ENCODE data around the gene PDE7B. TPM values are rescaled to one million over a fixed set of nuclear protein-coding genes. Genes with fewer than 3 reads are reported as not detected.
A peak's percentile ranks its signal among the peaks of the same experiment; 100 is the strongest.

The PDE7B gene
- total and polyA plus RNA-seq, 8 donors: 1.3 to 4.7 (median 3.6) TPM

- no peaks in the 10 kb centered on the region for H3K4me1 ChIP-seq
- intact Hi-C loops (cut with DNase I): no loop called here
- H3K36me3 ChIP-seq: no peaks in the 10 kb centered on the region
- TF ChIP-seq CTCF (IDR thresholded peaks at IDR 0.05): no peak
- ATAC-seq (no peak), DNase-seq (no peak)
- H3K27me3 ChIP-seq: no peaks in the 10 kb centered on the region
- no peak overlapping the region for H3K4me3 ChIP-seq
- no peak overlapping the region for H3K27ac ChIP-seq
- H3K9me3 ChIP-seq: peaks cover 0 to 3% of the 10 kb centered on the region in 2 donors
These were observed 239.4 kb downstream of the PDE7B start for GRCh38 chr6:136090929-136091328.

- DNase-seq: no peak
- intact Hi-C loops (cut with DNase I): no loop called here
These were observed 241.4 kb downstream of the PDE7B start for GRCh38 chr6:136092897-136093296.

GRCh38 chr6:136093835-136094234 lies 242.3 kb downstream of the PDE7B start:
- DNase-seq (no peak), ATAC-seq (no peak)
- no peak for TF ChIP-seq CTCF (IDR thresholded peaks at IDR 0.05)
- H3K4me1 ChIP-seq: no peaks in the 10 kb centered on the region
- no peaks in the 10 kb centered on the region for H3K36me3 ChIP-seq
- no peak overlapping the region for H3K27ac ChIP-seq
- H3K9me3 ChIP-seq: peaks cover 0 to 3% of the 10 kb centered on the region in 2 donors
- no peaks in the 10 kb centered on the region for H3K27me3 ChIP-seq
- H3K4me3 ChIP-seq: no peak overlapping the region
- intact Hi-C loops (cut with DNase I): no loop called here

More at GRCh38 chr6:136092897-136093296, 241.4 kb downstream of the PDE7B start:
- H3K27ac ChIP-seq: no peak overlapping the region
- peaks cover 0 to 3% of the 10 kb centered on the region in 2 donors for H3K9me3 ChIP-seq
- H3K27me3 ChIP-seq: no peaks in the 10 kb centered on the region
- no peak for ATAC-seq
- H3K4me1 ChIP-seq: no peaks in the 10 kb centered on the region
- no peaks in the 10 kb centered on the region for H3K36me3 ChIP-seq
- no peak for TF ChIP-seq CTCF (IDR thresholded peaks at IDR 0.05)
- H3K4me3 ChIP-seq: no peak overlapping the region

- H3K27ac ChIP-seq: no peak overlapping the region
- no peak for TF ChIP-seq CTCF (IDR thresholded peaks at IDR 0.05)
- no peak for ATAC-seq
- H3K27me3 ChIP-seq: no peaks in the 10 kb centered on the region
- intact Hi-C loops (cut with DNase I): no loop called here
- H3K36me3 ChIP-seq: no peaks in the 10 kb centered on the region
- H3K4me1 ChIP-seq: no peaks in the 10 kb centered on the region
- H3K9me3 ChIP-seq: peaks cover 0 to 3% of the 10 kb centered on the region in 2 donors
- DNase-seq: no peak
- H3K4me3 ChIP-seq: no peak overlapping the region
These were observed 243.3 kb downstream of the PDE7B start for GRCh38 chr6:136094812-136095211.

- Histone ChIP-seq H3K4me1 (no peaks in the 10 kb centered on the region), H3K4me3 (no peak overlapping the region), H3K9me3 (peaks cover 0 to 3% of the 10 kb centered on the region in 2 donors), H3K27me3 (no peaks in the 10 kb centered on the region), H3K27ac (no peak overlapping the region), H3K36me3 (no peaks in the 10 kb centered on the region)
- intact Hi-C loops (cut with DNase I): no loop called here
- TF ChIP-seq CTCF (IDR thresholded peaks at IDR 0.05): no peak
- peak in 1 of 4 donors; percentile 39 for DNase-seq
- ATAC-seq: peak; percentile 93
These were observed 244.5 kb downstream of the PDE7B start for GRCh38 chr6:136095986-136096385.
